Measurements from ENCODE around the gene MCTP1.
"Not testable (repeated sequence)": the region's sequence is repeated elsewhere in the genome, so short reads cannot be mapped to it uniquely, and the experiment has no call there.

The MCTP1 gene

GRCh38 chr5:95029569-95030366 lies 255.1 kb downstream of the MCTP1 start:
- DNase-seq (ENCODE audit: low spot score), result no peak

DNA sequence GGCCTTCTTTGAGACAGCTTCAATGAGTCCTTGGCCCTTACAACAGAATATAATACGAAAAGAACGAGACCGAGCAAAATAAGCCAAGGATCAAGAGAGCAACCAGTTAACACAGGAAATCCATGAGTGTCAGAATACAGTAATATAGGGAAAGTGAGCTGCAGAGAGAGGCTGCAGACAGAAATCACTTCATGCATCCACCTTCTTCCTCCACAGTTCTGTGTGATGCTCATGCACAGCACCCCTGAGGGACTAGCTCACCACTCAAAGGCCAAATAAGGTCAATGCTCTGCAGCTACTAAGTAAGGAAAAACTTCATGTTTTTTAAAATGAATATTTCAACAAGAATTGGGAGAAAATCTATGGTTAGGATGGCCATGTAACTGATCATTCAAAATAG lies 257.1 kb downstream of the MCTP1 start:
- no peak for DNase-seq (ENCODE audit: low spot score)

DNA sequence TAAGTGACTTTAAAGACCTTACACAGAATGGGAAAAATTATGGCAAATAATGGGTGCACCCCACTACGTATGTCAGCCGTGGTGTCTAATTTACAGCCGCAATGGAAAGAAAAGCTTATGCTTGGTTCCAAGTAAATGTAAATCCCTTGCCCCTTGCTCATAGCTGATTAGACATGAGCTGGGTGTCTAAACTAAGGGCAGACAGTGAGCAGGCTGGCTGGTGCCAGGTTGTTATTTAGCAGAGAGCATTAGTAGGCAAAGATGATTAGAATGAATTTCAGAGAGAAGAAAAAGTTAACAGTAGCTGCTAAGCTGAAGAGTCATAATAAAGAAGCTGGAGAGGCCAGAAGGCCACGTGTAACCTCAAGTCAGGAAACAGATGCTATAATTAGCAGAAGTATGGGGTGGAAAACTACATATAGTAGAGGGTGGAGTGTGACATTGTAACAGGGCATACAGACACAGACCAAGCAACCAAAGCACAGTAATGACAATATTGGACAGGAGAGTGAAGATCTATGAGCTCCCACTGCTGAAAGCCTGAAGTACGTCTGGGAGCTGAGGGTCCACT lies 257.7 kb downstream of the MCTP1 start:
- no peak for DNase-seq (ENCODE audit: low spot score)

- DNase-seq (ENCODE audit: low spot score), result no peak
These were observed 258.2 kb downstream of the MCTP1 start for GRCh38 chr5:95026718-95027117.

- no peak for DNase-seq (ENCODE audit: low spot score)
These were observed 261.8 kb downstream of the MCTP1 start for GRCh38 chr5:95022967-95023695.

GRCh38 chr5:95020345-95020744 lies 264.5 kb downstream of the MCTP1 start:
- no peak for DNase-seq (ENCODE audit: low spot score)

- no peak for DNase-seq (ENCODE audit: low spot score)
These were observed 265.9 kb downstream of the MCTP1 start for GRCh38 chr5:95018946-95019345.

DNA sequence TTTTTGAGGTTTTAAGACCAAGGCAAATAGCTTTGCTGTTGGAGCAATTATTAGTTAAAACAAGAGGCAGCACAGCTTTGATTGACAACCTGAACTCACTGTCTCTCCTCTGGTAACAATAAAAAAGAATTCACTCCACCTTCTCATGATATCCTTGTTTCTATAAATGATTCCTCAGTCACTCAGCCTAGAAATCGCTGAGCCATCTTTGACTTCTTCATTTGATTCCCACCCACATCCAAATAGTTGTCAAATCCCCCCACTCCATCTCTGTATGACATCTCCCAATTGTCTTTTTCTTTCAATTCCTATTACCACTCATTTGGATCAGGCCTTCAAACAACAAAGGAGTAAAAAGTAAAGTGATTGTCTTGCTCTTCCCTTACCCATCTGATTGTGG lies 266.4 kb downstream of the MCTP1 start:
- no peak for DNase-seq (ENCODE audit: low spot score)

GRCh38 chr5:95009812-95010211 lies 275.1 kb downstream of the MCTP1 start:
- DNase-seq (ENCODE audit: low spot score), result no peak

GRCh38 chr5:95007921-95008597 lies 276.8 kb downstream of the MCTP1 start:
- no peak for DNase-seq (ENCODE audit: low spot score)

DNA sequence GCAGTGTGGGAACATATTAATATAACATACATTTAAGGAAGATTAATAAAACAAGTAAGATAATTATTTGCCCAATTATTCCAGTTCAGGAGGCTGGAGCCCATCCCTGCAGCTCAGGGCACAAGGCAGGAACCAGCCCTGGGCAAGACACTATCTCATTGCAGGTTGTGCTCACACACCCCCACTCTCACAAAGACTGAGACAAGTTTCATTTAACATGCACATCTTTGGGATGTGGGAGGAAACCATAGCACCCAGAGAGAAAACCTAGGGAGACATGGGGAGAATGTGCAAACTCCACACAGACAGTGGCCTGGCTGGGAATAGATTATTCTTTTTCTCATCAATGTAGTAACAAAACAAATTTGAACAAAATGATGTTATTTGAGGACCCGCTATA lies 279.1 kb downstream of the MCTP1 start:
- no peak for DNase-seq (ENCODE audit: low spot score)

- DNase-seq (ENCODE audit: low spot score), result no peak
These were observed 286.2 kb downstream of the MCTP1 start for GRCh38 chr5:94998670-94999069.

- not testable (repeated sequence) for DNase-seq (ENCODE audit: low spot score)
These were observed 290.4 kb downstream of the MCTP1 start for GRCh38 chr5:94994537-94994936.

GRCh38 chr5:94993491-94993890 lies 291.4 kb downstream of the MCTP1 start:
- DNase-seq (ENCODE audit: low spot score), result no peak

GRCh38 chr5:94992325-94992724 lies 292.6 kb downstream of the MCTP1 start:
- DNase-seq (ENCODE audit: low spot score), result no peak

GRCh38 chr5:94983861-94984535 lies 300.9 kb downstream of the MCTP1 start:
- peak; percentile 55 for DNase-seq (ENCODE audit: low spot score)

DNA sequence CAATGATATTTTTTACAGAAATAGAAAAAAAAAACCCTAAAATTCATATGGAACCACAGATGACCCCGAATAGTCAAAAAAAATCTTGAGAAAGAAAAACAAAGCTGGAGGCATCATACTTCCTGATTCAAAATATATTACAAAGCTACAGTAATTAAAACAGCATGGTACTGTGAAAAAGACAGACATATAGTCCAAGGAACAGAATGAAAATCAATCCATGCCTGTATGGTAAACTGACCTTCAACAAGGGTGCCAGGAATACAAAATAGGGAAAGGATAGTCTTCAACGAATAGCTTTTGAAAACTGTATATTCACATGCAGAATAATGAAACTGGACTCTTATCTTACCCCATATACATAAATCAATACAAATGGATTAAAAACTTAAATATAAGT lies 307.5 kb downstream of the MCTP1 start:
- DNase-seq (ENCODE audit: low spot score), result no peak

- DNase-seq (ENCODE audit: low spot score), result no peak
These were observed 308.0 kb downstream of the MCTP1 start for GRCh38 chr5:94976853-94977252.

DNA sequence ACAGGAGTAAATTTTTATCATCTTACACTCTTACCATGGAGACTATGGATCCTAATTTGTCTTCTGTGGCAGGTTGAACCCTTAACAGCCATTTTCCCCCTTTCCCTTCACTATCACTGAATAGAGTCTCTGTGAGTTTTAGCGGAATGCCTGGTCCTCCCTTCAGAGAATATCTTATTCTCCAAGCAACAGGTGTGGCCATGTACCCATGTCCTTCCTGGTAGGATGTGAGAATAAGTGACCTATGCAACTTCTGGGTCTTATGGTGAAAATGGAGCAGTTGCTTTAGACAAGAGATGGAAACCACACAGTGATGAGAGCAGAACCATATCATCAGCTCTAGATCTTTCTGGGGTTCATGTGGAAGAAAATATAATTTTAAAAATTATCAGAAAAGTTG lies 312.6 kb downstream of the MCTP1 start:
- DNase-seq (ENCODE audit: low spot score), result no peak

DNA sequence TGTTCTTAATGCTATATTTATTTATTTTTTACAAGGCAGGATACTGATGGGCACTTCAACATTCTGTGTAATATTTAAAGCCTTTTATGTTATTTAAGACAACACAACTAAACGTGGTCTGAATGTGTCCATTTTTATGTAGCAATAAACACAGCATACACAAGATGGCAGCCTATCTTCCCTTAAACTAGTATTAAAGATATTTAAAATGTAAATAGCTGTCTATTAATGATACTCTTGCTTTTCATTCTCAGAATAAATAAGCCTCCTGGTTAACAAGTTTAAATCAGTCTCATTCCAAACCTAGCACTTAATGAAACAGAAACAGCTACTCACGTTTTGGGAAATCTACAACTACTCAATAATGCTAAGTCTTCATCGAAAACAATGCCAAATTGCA lies 315.7 kb downstream of the MCTP1 start:
- DNase-seq (ENCODE audit: low spot score), result no peak

DNA sequence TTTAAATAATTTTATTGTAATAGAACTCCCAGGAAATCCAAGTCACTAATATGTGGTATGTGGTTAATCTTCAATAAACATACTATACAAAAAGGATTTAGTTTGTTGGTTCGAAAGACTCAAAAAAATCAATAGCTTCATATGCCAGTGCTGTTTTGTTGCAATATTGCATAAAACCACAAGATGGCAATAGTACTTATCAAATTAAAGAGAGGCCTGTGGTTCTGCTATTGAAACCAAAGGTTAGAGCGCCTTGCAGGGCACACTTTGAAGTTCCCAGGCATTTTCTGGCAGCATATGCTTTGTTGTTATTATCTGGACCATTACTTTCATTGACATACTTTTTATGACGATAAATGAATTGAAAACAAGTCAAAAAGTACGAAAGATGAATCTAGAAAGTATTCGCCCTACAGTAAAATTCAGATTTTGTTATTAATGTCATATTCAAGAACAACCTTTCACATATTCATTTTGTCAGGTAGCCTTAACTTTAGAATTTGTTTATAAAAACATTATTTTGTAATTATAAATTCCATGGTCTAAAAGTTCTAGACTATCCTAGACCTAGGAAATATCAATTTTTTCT lies 316.3 kb downstream of the MCTP1 start:
- DNase-seq (ENCODE audit: low spot score), result peak; percentile 53

DNA sequence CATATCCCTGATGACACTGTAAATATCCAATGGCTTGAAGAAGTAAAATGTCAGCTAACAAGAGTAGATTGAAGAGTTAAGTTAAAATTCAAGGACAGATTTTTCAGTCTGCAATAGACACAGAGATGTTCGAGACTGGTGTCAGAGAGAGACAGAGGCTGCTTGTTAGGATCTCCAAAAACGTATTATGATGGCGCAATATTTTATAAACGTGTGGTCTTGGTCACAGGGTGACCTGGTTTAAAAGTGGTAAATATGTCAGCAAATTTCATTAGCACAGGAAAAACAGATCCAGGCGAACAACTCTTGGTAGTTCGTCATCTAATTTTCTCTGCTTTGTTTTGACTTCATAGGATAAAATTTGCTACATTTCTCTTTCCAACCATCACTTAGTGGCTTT lies 317.4 kb downstream of the MCTP1 start:
- no peak for DNase-seq (ENCODE audit: low spot score)
